ENCODE data around the gene PREP.

Gene PREP

DNA sequence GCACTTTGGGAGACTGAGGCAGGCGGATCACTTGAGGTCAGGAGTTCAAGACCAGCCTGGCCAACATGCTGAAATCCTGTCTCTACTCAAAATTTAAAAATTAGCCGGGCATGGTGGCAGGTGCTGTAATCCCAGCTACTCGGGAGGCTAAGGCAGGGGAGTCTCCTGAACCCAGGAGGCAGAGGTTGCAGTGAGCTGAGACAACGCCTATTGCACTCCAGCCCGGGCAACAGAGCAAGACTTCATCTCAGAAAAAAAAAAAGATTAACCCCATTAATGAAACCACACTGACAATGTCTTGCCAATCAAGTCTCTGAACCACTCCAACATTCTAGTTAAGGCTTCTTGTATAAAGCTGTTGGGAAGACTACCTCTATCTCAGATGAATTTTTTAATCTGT, 4.0 kb downstream of the PREP start:
- CTCF ChIA-PET, result interaction anchor here (0.7 kb wide), 1 partner anchor 10 kb away, joined by 3 read pairs; no protein-coding TSS in a partner anchor
- Histone ChIP-seq H3K36me3 (ENCODE audit: control insufficient read depth in 4 of 4, insufficient read depth in 4 of 4, low read length in 3 of 4) (peaks cover 4 to 21% (median 16%) of the 10 kb centered on the region in 4 experiments), H3K4me3 (ENCODE audit: control insufficient read depth in 1 of 7, extremely low read depth in 1 of 7, insufficient read depth in 4 of 7, low read depth in 2 of 7, low read length in 6 of 7) (no peak overlapping the region), H3K9me3 (ENCODE audit: control extremely low read depth in 1 of 5, control insufficient read depth in 4 of 5, insufficient read depth in 2 of 5, low read depth in 1 of 5, low read length in 4 of 5) (no peaks in the 10 kb centered on the region), H3K4me1 (ENCODE audit: control extremely low read depth in 1 of 4, control insufficient read depth in 4 of 4, insufficient read depth in 4 of 4, low read length in 3 of 4) (peaks cover 3 to 18% (median 11%) of the 10 kb centered on the region in 4 experiments), H3K27me3 (replicated peaks in 2 of 5; ENCODE audit: control insufficient read depth in 4 of 5, insufficient read depth in 5 of 5, low read length in 4 of 5) (no peaks in the 10 kb centered on the region), H3K27ac (ENCODE audit: insufficient read depth in 1 of 2, low read depth in 1 of 2, low read length in 2 of 2, poor library complexity in 1 of 2, severe bottlenecking in 2 of 2) (no peak overlapping the region)
- WGBS (ENCODE audit: insufficient coverage), result 100% methylated on average over 1 of the region's 5 CpGs
- no peak for DNase-seq
- POLR2A ChIA-PET, result no interaction called here

DNA sequence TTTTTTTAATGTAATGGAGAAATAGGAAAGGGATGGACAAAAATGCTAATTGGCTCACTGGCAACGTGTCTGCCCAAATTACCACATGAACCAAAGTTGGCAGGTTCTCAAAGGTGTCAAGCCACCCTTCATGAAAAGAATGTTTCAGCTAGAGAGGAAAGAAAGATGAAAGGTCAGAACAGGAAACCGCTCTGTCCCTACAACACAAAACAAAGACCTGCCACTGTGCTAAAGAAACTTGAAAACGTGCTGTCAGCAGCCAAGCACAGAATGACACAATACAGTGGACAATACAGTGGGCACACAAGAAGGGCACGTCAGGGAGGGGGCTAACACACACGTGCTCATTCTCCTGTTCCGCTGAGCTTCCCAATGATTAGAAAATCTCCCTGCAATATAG, 4.9 kb downstream of the PREP start:
- ChIA-PET POLR2A (no interaction called here), CTCF (interaction anchor here (0.7 to 0.9 kb wide), 2 partner anchors 9 to 11 kb away, joined by 3 read pairs; no protein-coding TSS in a partner anchor)
- Histone ChIP-seq H3K36me3 (ENCODE audit: control insufficient read depth in 4 of 4, insufficient read depth in 4 of 4, low read length in 3 of 4) (peaks cover 4 to 21% (median 16%) of the 10 kb centered on the region in 4 experiments), H3K4me3 (ENCODE audit: control insufficient read depth in 1 of 7, extremely low read depth in 1 of 7, insufficient read depth in 4 of 7, low read depth in 2 of 7, low read length in 6 of 7) (no peak overlapping the region), H3K27me3 (replicated peaks in 2 of 5; ENCODE audit: control insufficient read depth in 4 of 5, insufficient read depth in 5 of 5, low read length in 4 of 5) (no peaks in the 10 kb centered on the region), H3K27ac (ENCODE audit: insufficient read depth in 1 of 2, low read depth in 1 of 2, low read length in 2 of 2, poor library complexity in 1 of 2, severe bottlenecking in 2 of 2) (no peak overlapping the region), H3K9me3 (ENCODE audit: control extremely low read depth in 1 of 5, control insufficient read depth in 4 of 5, insufficient read depth in 2 of 5, low read depth in 1 of 5, low read length in 4 of 5) (no peaks in the 10 kb centered on the region), H3K4me1 (ENCODE audit: control extremely low read depth in 1 of 4, control insufficient read depth in 4 of 4, insufficient read depth in 4 of 4, low read length in 3 of 4) (peaks cover 3 to 13% (median 9%) of the 10 kb centered on the region in 4 experiments)
- WGBS (ENCODE audit: insufficient coverage), result 100% methylated on average over 2 of the region's 6 CpGs
- DNase-seq, result no peak

DNA sequence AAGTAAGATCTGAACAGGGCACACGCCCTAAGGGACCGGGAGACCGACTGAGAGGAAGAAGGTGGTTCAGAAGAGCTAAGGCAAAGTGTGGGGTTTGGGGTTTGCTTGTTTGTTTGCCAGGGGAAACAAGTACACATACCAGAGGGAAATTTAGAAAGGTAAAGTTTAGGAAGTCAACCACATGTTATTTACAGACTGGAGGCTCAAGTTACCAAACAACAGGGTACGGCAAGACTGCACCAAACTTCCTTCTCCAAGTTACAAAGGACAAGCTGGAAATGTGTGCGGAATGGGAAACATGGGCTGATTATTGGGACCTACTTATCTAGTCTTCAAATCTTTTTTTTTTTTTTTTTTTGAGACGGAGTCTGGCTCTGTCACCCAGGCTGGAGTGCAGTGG, 11.2 kb downstream of the PREP start:
- WGBS (ENCODE audit: insufficient coverage), result 94% methylated on average over 4 of the region's 6 CpGs
- CTCF ChIA-PET, result interaction anchor here (1.4 kb wide), 1 partner anchor 10 kb away, joined by 5 read pairs; no protein-coding TSS in a partner anchor
- POLR2A ChIA-PET, result no interaction called here
- no peaks in the 10 kb centered on the region for H3K4me1 ChIP-seq (ENCODE audit: control extremely low read depth in 1 of 4, control insufficient read depth in 4 of 4, insufficient read depth in 4 of 4, low read length in 3 of 4)
- H3K36me3 ChIP-seq (ENCODE audit: control insufficient read depth in 4 of 4, insufficient read depth in 4 of 4, low read length in 3 of 4), result peaks cover 8 to 42% (median 21%) of the 10 kb centered on the region in 4 experiments
- H3K4me3 ChIP-seq (ENCODE audit: control insufficient read depth in 1 of 7, extremely low read depth in 1 of 7, insufficient read depth in 4 of 7, low read depth in 2 of 7, low read length in 6 of 7), result no peak overlapping the region
- no peak for DNase-seq
- H3K27me3 ChIP-seq (replicated peaks in 2 of 5; ENCODE audit: control insufficient read depth in 4 of 5, insufficient read depth in 5 of 5, low read length in 4 of 5), result no peaks in the 10 kb centered on the region
- H3K9me3 ChIP-seq (ENCODE audit: control extremely low read depth in 1 of 5, control insufficient read depth in 4 of 5, insufficient read depth in 2 of 5, low read depth in 1 of 5, low read length in 4 of 5), result no peaks in the 10 kb centered on the region
- no peak overlapping the region for H3K27ac ChIP-seq (ENCODE audit: insufficient read depth in 1 of 2, low read depth in 1 of 2, low read length in 2 of 2, poor library complexity in 1 of 2, severe bottlenecking in 2 of 2)

DNA sequence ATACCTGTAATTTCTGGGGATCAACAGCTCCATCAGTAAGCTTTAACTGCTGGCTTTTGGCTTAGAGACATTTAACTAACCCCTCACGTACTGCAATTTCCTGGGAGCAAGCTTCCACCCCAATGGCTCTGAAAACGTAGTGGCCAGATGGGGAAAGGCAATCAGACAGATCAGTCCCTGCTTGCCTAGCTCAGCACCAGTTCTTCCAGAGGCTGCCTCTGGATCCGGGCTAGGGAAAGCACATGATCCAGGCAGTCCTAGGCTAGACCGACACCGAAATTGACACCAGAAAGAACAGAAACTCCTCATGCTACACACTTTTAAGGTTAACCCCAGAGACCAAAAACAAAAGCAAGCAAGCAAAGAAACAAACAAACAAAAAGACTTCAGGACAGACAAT, 13.3 kb downstream of the PREP start:
- 90% methylated on average over 3 of the region's 5 CpGs for WGBS (ENCODE audit: insufficient coverage)

DNA sequence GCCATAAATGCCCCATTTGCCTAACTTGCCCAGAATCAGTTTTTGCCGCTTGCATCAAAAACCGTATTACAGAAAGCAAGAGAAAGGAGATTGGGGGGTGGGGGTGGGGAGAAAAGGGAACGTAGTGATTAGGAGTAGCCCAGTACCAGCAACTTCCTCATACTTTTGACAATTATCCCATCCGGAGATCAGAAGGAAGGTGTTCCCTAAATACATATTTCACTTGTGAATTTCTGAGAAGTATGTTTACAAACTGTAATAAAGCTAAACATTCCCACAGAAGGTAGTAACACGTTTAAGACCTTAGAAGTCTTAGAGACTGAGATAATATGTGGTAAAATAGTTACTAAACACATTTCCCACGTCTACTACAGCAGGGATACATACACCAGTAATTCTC, 14.5 kb downstream of the PREP start:
- ChIA-PET POLR2A (no interaction called here), CTCF (interaction anchor here (1.0 kb wide), 1 partner anchor 10 kb away, joined by 3 read pairs; no protein-coding TSS in a partner anchor)
- Histone ChIP-seq H3K27ac (ENCODE audit: insufficient read depth in 1 of 2, low read depth in 1 of 2, low read length in 2 of 2, poor library complexity in 1 of 2, severe bottlenecking in 2 of 2) (no peak overlapping the region), H3K9me3 (ENCODE audit: control extremely low read depth in 1 of 5, control insufficient read depth in 4 of 5, insufficient read depth in 2 of 5, low read depth in 1 of 5, low read length in 4 of 5) (no peaks in the 10 kb centered on the region), H3K27me3 (replicated peaks in 2 of 5; ENCODE audit: control insufficient read depth in 4 of 5, insufficient read depth in 5 of 5, low read length in 4 of 5) (no peaks in the 10 kb centered on the region), H3K36me3 (ENCODE audit: control insufficient read depth in 4 of 4, insufficient read depth in 4 of 4, low read length in 3 of 4) (peaks cover 6 to 40% (median 12%) of the 10 kb centered on the region in 4 experiments), H3K4me1 (ENCODE audit: control extremely low read depth in 1 of 4, control insufficient read depth in 4 of 4, insufficient read depth in 4 of 4, low read length in 3 of 4) (peaks cover 0 to 1% (median 0%) of the 10 kb centered on the region in 4 experiments), H3K4me3 (ENCODE audit: control insufficient read depth in 1 of 7, extremely low read depth in 1 of 7, insufficient read depth in 4 of 7, low read depth in 2 of 7, low read length in 6 of 7) (no peak overlapping the region)
- no CpG with 5 or more reads among the region's 6 CpGs for WGBS (ENCODE audit: insufficient coverage)
- no peak for DNase-seq

More for the DNA sequence above, 13.3 kb downstream of the PREP start:
- H3K9me3 ChIP-seq (ENCODE audit: control extremely low read depth in 1 of 5, control insufficient read depth in 4 of 5, insufficient read depth in 2 of 5, low read depth in 1 of 5, low read length in 4 of 5), result no peaks in the 10 kb centered on the region
- H3K4me3 ChIP-seq (ENCODE audit: control insufficient read depth in 1 of 7, extremely low read depth in 1 of 7, insufficient read depth in 4 of 7, low read depth in 2 of 7, low read length in 6 of 7), result no peak overlapping the region
- no peak overlapping the region for H3K27ac ChIP-seq (ENCODE audit: insufficient read depth in 1 of 2, low read depth in 1 of 2, low read length in 2 of 2, poor library complexity in 1 of 2, severe bottlenecking in 2 of 2)
- no peak for DNase-seq
- H3K27me3 ChIP-seq (replicated peaks in 2 of 5; ENCODE audit: control insufficient read depth in 4 of 5, insufficient read depth in 5 of 5, low read length in 4 of 5), result no peaks in the 10 kb centered on the region
- peaks cover 6 to 34% (median 8%) of the 10 kb centered on the region in 4 experiments for H3K36me3 ChIP-seq (ENCODE audit: control insufficient read depth in 4 of 4, insufficient read depth in 4 of 4, low read length in 3 of 4)
- POLR2A ChIA-PET, result no interaction called here
- CTCF ChIA-PET, result interaction anchor here (1.0 kb wide), 1 partner anchor 9 kb away, joined by 3 read pairs; no protein-coding TSS in a partner anchor
- no peaks in the 10 kb centered on the region for H3K4me1 ChIP-seq (ENCODE audit: control extremely low read depth in 1 of 4, control insufficient read depth in 4 of 4, insufficient read depth in 4 of 4, low read length in 3 of 4)

DNA sequence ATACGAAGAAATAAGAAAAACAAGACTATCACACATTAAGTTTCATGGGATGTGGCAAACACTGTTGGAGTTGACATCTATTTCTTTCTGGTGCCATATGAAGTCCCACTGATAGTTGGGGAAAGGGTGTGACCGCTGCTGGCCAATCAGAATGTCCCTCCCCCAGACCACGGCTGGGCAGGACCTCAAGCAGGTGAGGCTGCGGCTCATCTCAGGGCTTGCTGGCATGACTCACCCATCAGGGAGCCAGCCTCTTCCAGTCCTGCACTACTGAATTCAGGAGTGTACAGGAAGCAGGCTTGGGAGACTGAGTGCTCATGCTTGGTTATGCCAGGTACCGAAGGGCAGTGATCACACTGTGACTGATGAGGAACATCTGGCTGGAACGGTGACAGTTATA, 18.9 kb downstream of the PREP start:
- H3K4me3 ChIP-seq (ENCODE audit: control insufficient read depth in 1 of 7, extremely low read depth in 1 of 7, insufficient read depth in 4 of 7, low read depth in 2 of 7, low read length in 6 of 7), result no peak overlapping the region
- H3K27me3 ChIP-seq (replicated peaks in 2 of 5; ENCODE audit: control insufficient read depth in 4 of 5, insufficient read depth in 5 of 5, low read length in 4 of 5), result no peaks in the 10 kb centered on the region
- H3K4me1 ChIP-seq (ENCODE audit: control extremely low read depth in 1 of 4, control insufficient read depth in 4 of 4, insufficient read depth in 4 of 4, low read length in 3 of 4), result peaks cover 0 to 7% (median 0%) of the 10 kb centered on the region in 4 experiments
- ChIA-PET POLR2A (no interaction called here), CTCF (no interaction called here)
- no peak for DNase-seq
- WGBS (ENCODE audit: insufficient coverage), result 87% methylated on average over 5 of the region's 6 CpGs
- no peaks in the 10 kb centered on the region for H3K9me3 ChIP-seq (ENCODE audit: control extremely low read depth in 1 of 5, control insufficient read depth in 4 of 5, insufficient read depth in 2 of 5, low read depth in 1 of 5, low read length in 4 of 5)
- peaks cover 3 to 29% (median 8%) of the 10 kb centered on the region in 4 experiments for H3K36me3 ChIP-seq (ENCODE audit: control insufficient read depth in 4 of 4, insufficient read depth in 4 of 4, low read length in 3 of 4)
- H3K27ac ChIP-seq (ENCODE audit: insufficient read depth in 1 of 2, low read depth in 1 of 2, low read length in 2 of 2, poor library complexity in 1 of 2, severe bottlenecking in 2 of 2), result no peak overlapping the region

DNA sequence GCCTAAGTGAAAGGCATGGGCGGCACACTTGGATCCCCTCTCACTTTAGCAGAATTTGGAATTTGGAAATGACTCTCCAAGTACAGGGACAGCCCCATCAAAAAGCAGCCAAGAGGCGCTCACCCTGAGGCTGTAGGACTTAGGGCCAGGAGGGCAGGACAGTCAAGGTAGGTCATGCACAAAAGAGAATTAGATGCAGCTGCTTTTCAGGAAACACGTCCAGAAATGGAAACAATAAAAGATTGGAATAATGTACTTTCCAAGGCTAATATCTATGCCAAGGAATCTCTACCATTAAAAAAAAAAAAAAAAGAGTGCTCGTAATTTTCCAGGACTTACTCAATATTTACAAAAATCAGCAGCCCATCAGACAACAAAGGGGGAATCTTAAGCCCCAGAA, 19.9 kb downstream of the PREP start:
- Histone ChIP-seq H3K4me3 (ENCODE audit: control insufficient read depth in 1 of 7, extremely low read depth in 1 of 7, insufficient read depth in 4 of 7, low read depth in 2 of 7, low read length in 6 of 7) (no peak overlapping the region), H3K27me3 (replicated peaks in 2 of 5; ENCODE audit: control insufficient read depth in 4 of 5, insufficient read depth in 5 of 5, low read length in 4 of 5) (no peaks in the 10 kb centered on the region), H3K27ac (ENCODE audit: insufficient read depth in 1 of 2, low read depth in 1 of 2, low read length in 2 of 2, poor library complexity in 1 of 2, severe bottlenecking in 2 of 2) (no peak overlapping the region), H3K36me3 (ENCODE audit: control insufficient read depth in 4 of 4, insufficient read depth in 4 of 4, low read length in 3 of 4) (peaks cover 2 to 25% (median 8%) of the 10 kb centered on the region in 4 experiments), H3K9me3 (ENCODE audit: control extremely low read depth in 1 of 5, control insufficient read depth in 4 of 5, insufficient read depth in 2 of 5, low read depth in 1 of 5, low read length in 4 of 5) (no peaks in the 10 kb centered on the region), H3K4me1 (ENCODE audit: control extremely low read depth in 1 of 4, control insufficient read depth in 4 of 4, insufficient read depth in 4 of 4, low read length in 3 of 4) (peaks cover 0 to 7% (median 0%) of the 10 kb centered on the region in 4 experiments)
- 100% methylated on average over 1 of the region's 4 CpGs for WGBS (ENCODE audit: insufficient coverage)
- ChIA-PET POLR2A (interaction anchor here (0.6 kb wide), 1 partner anchor 41 kb away, joined by 3 read pairs; no protein-coding TSS in a partner anchor), CTCF (no interaction called here)
- DNase-seq, result no peak

Measured in common myeloid progenitor, CD34-positive (primary cell).